ENCODE data around the gene SLC39A1.

SLC39A1 gene

DNA sequence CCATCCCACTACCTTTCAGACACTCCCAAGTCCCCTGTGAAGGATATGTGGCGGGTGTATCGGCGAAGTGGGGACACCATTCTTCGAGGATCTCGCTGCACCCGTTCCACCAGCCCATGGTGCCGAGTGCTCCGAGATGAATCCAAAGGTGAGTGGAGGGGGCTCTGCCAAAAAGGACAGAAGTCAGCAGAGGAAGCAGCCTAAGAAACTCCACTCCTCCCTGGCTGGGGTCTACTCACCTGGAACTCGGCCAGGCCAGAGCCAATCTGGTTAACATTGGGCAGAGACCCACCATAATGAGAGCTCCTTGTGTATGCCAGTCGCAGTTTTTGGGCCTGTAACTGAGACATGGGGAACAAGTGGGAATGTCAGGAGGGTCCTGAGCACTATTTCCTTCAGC is 8.5 kb downstream of the SLC39A1 start:
- Histone ChIP-seq H3K27ac (ENCODE audit: low read depth, low read length, poor library complexity, severe bottlenecking) (no peak overlapping the region), H3F3A (ENCODE audit: insufficient read depth, low read length) (no peaks in the 10 kb centered on the region), H3K27me3 (ENCODE audit: insufficient read depth, low read length) (no peaks in the 10 kb centered on the region), H3K9me2 (ENCODE audit: low read depth, low read length) (no peaks in the 10 kb centered on the region), H3K4me1 (ENCODE audit: insufficient read depth, low read length, severe bottlenecking) (peaks cover 26% of the 10 kb centered on the region), H3K4me2 (ENCODE audit: low read length) (no peak overlapping the region), H2AFZ (ENCODE audit: low read length) (no peak overlapping the region), H3K79me2 (ENCODE audit: insufficient read depth, low read length) (peaks cover 24% of the 10 kb centered on the region), H3K4me3 (ENCODE audit: low read depth, low read length, poor library complexity, severe bottlenecking) (no peak overlapping the region), H4K20me1 (ENCODE audit: insufficient read depth, low read length) (no peaks in the 10 kb centered on the region), H3K36me3 (ENCODE audit: insufficient read depth, low read length) (peaks cover 39% of the 10 kb centered on the region), H3K9ac (ENCODE audit: low read length) (no peak overlapping the region), H3K9me3 (ENCODE audit: low read length) (no peaks in the 10 kb centered on the region)
- TF ChIP-seq, protein P1, sequence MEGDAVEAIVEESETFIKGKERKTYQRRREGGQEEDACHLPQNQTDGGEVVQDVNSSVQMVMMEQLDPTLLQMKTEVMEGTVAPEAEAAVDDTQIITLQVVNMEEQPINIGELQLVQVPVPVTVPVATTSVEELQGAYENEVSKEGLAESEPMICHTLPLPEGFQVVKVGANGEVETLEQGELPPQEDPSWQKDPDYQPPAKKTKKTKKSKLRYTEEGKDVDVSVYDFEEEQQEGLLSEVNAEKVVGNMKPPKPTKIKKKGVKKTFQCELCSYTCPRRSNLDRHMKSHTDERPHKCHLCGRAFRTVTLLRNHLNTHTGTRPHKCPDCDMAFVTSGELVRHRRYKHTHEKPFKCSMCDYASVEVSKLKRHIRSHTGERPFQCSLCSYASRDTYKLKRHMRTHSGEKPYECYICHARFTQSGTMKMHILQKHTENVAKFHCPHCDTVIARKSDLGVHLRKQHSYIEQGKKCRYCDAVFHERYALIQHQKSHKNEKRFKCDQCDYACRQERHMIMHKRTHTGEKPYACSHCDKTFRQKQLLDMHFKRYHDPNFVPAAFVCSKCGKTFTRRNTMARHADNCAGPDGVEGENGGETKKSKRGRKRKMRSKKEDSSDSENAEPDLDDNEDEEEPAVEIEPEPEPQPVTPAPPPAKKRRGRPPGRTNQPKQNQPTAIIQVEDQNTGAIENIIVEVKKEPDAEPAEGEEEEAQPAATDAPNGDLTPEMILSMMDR (IDR thresholded peaks at IDR 0.05; ENCODE audit: low read length), result no peak
- no peak for TF ChIP-seq EZH2 (IDR thresholded peaks at IDR 0.05; ENCODE audit: borderline replicate concordance, low read length)

DNA sequence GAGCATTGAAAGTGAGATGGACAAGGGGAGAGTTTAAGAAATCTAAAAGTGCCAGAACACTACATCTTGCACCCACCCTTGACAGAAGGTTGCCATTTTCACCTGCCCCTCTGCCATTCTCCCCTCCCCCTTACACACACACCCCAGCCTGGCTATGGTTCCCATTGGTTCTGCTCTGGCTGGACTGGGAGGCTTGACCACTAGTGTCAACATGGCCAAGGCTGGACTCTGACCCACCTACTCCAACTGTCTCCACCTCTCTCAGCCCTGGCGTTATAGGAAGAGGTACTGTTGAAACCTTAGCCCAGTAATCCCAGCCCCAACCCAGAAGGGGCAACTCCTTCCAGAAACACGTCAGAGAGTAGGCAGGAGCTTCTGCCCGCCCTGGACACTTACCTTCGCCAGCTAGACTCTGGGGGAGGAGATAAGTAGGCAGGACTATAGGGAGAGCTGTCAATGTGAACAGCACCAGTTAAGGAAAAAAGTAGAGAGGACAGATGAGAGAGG is 9.4 kb downstream of the SLC39A1 start:
- H3K27ac ChIP-seq (ENCODE audit: low read depth, low read length, poor library complexity, severe bottlenecking), result no peak overlapping the region
- no peaks in the 10 kb centered on the region for H3K9me2 ChIP-seq (ENCODE audit: low read depth, low read length)
- TF ChIP-seq, protein P1 (IDR thresholded peaks at IDR 0.05; ENCODE audit: low read length), result no peak
- TF ChIP-seq EZH2 (IDR thresholded peaks at IDR 0.05; ENCODE audit: borderline replicate concordance, low read length), result no peak
- peaks cover 24% of the 10 kb centered on the region for H3K79me2 ChIP-seq (ENCODE audit: insufficient read depth, low read length)
- H3K9ac ChIP-seq (ENCODE audit: low read length), result no peak overlapping the region
- peaks cover 24% of the 10 kb centered on the region for H3K4me1 ChIP-seq (ENCODE audit: insufficient read depth, low read length, severe bottlenecking)
- no peaks in the 10 kb centered on the region for H3F3A ChIP-seq (ENCODE audit: insufficient read depth, low read length)
- H3K9me3 ChIP-seq (ENCODE audit: low read length), result no peaks in the 10 kb centered on the region
- H2AFZ ChIP-seq (ENCODE audit: low read length), result no peak overlapping the region
- H3K4me2 ChIP-seq (ENCODE audit: low read length), result no peak overlapping the region
- peaks cover 44% of the 10 kb centered on the region for H3K36me3 ChIP-seq (ENCODE audit: insufficient read depth, low read length)
- no peak overlapping the region for H3K4me3 ChIP-seq (ENCODE audit: low read depth, low read length, poor library complexity, severe bottlenecking)
- no peaks in the 10 kb centered on the region for H4K20me1 ChIP-seq (ENCODE audit: insufficient read depth, low read length)
- H3K27me3 ChIP-seq (ENCODE audit: insufficient read depth, low read length), result no peaks in the 10 kb centered on the region

DNA sequence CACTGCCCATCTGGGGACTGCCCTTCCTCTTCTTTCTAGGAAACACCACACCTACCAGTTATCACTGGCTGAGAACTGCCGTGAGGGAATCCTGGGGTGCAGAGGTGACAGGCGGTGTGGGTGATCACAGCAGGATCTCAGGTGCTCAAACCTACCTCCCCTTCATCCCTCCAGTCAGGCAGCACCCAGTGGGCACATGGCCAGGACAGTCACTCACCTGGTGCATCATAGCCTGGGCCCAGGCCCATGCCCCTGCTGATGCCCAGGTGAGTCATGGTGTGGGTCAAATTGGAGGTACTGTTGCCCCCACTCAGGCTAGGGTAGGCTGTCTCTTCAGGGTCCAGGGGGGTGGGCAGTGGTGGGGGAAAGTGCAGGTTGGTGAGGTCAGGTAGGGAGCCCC is 11.5 kb downstream of the SLC39A1 start:
- no peak overlapping the region for H3K4me3 ChIP-seq (ENCODE audit: low read depth, low read length, poor library complexity, severe bottlenecking)
- H3F3A ChIP-seq (ENCODE audit: insufficient read depth, low read length), result peaks cover 4% of the 10 kb centered on the region; the same call in 1 of the 2 replicates
- no peak overlapping the region for H3K9ac ChIP-seq (ENCODE audit: low read length)
- no peaks in the 10 kb centered on the region for H3K27me3 ChIP-seq (ENCODE audit: insufficient read depth, low read length)
- H3K9me2 ChIP-seq (ENCODE audit: low read depth, low read length), result no peaks in the 10 kb centered on the region
- H3K4me2 ChIP-seq (ENCODE audit: low read length), result no peak overlapping the region
- H2AFZ ChIP-seq (ENCODE audit: low read length), result no peak overlapping the region
- TF ChIP-seq, protein P1 (IDR thresholded peaks at IDR 0.05; ENCODE audit: low read length), result no peak
- no peak for TF ChIP-seq EZH2 (IDR thresholded peaks at IDR 0.05; ENCODE audit: borderline replicate concordance, low read length)
- H3K4me1 ChIP-seq (ENCODE audit: insufficient read depth, low read length, severe bottlenecking), result peaks cover 16% of the 10 kb centered on the region
- peaks cover 13% of the 10 kb centered on the region for H3K79me2 ChIP-seq (ENCODE audit: insufficient read depth, low read length)
- no peak overlapping the region for H3K27ac ChIP-seq (ENCODE audit: low read depth, low read length, poor library complexity, severe bottlenecking)
- H3K9me3 ChIP-seq (ENCODE audit: low read length), result no peaks in the 10 kb centered on the region
- peaks cover 55% of the 10 kb centered on the region for H3K36me3 ChIP-seq (ENCODE audit: insufficient read depth, low read length)
- H4K20me1 ChIP-seq (ENCODE audit: insufficient read depth, low read length), result no peaks in the 10 kb centered on the region

All from OCI-LY1 (cell line).